D721Med (cell line): Measurements from ENCODE around the gene CLSTN2.

Source experiments
- DNase-seq: peaks from one replicate; pipeline ENCODE4 v3.0.0; 2011; ENCODE audit warnings: low spot score; ENCODE audit not compliant: insufficient read length
- FAIRE-seq: peaks from 2 replicates; lab custom pipeline; 2011; peaks lifted over from hg19 to GRCh38; lab: Jason Lieb, UNC
- TF ChIP-seq, protein P1 (sequence below): IDR thresholded peaks from 2 replicates; pipeline ENCODE4 v1.5.1; 2012; ENCODE audit warnings: mild to moderate bottlenecking, control low read depth; ENCODE audit not compliant: insufficient read depth; ENCODE audit errors: missing control alignments

Gene CLSTN2

DNA sequence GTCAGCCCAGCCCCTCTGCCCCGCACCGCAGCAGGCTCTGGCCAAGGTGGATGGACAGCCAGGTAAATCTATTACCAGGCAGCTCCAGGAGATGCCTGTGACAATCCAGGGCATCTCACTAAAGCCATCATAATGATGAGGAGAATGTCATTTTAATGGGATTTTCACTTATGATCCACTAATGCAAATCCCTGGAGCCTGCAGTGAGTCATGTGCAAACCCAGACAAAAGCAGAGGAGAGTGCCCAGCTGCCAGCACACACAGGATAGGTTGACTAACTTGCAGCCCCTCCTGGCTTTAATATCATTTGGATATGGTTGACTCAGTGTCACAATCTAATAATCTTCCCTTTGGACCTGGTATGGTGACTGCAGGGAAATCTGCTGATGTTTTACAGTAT is 536.0 kb downstream of the CLSTN2 start:
- no peak for FAIRE-seq
- TF ChIP-seq, protein P1, sequence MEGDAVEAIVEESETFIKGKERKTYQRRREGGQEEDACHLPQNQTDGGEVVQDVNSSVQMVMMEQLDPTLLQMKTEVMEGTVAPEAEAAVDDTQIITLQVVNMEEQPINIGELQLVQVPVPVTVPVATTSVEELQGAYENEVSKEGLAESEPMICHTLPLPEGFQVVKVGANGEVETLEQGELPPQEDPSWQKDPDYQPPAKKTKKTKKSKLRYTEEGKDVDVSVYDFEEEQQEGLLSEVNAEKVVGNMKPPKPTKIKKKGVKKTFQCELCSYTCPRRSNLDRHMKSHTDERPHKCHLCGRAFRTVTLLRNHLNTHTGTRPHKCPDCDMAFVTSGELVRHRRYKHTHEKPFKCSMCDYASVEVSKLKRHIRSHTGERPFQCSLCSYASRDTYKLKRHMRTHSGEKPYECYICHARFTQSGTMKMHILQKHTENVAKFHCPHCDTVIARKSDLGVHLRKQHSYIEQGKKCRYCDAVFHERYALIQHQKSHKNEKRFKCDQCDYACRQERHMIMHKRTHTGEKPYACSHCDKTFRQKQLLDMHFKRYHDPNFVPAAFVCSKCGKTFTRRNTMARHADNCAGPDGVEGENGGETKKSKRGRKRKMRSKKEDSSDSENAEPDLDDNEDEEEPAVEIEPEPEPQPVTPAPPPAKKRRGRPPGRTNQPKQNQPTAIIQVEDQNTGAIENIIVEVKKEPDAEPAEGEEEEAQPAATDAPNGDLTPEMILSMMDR, result no peak
- DNase-seq, result no peak

DNA sequence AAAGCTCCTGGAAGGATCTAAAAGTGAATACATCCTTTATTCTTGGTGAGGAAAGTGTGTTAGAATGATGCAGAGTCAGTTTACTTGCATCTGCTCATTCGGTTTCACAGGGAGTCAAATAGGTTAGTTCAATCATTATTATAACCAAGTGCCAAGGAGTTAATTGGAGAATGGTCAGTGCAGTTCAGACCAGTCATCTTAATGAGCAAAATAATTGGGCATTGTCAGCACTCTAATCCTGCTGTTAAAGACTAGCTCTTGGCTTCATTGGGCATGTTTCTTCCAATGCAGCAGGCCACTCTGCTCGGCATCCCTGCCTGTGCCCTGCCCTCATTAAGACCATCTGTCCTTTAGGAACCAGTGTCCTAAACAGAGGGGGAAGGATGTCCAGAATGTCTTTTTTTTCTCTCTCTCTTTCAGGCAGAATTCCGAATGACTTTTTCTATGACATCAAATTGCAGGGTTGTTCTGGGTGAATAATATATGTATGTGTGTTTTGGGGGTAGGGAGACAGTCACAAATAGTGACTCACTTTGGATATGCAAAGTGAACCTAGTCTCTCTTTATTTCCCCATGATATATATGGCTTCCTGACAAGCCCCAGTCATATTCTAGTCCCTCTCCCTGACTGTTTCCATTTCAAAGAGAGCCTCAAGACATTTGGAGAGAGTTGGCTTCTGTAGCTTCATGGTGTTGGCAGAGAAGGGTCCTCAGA is 537.5 kb downstream of the CLSTN2 start:
- FAIRE-seq (no peak), DNase-seq (no peak)
- TF ChIP-seq, protein P1, result no peak

DNA sequence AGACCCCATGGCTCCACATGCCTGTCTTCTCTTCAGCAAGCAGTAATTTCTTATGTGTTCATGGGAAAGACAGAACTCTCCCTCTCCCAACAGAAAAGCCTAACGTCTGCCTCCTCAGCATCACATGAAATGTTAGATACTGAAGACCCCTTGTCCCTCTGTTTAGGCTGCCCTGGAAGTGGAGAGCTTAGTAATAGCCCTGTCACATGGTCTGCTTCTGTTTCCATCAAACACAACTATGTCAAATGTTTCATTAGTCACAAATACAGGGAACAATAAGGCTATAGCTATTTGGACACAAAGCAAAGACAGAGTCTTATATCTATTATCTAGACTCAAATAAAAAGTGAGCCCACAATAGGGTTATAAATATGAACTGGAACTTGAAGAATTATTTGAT is 552.6 kb downstream of the CLSTN2 start:
- no peak for FAIRE-seq
- no peak for DNase-seq
- TF ChIP-seq, protein P1, result no peak

DNA sequence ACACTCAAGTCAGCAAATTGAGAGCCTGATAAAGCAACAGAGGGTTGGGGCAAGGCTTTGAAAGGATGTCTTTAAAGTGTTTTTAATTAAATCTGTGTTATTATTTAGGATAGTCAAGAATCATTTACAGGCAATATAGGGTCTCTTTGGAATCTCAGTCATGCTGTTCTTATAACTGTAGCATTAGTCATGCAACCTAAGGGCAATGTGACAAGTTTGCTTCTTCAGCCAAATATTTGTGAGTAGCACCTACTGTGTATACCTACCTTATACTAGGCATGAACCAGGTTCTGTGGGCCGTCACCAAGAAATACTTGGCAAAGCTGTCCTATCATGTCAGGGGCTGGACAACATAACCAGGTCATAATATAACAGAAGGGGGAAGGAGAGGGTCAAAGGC is 558.3 kb downstream of the CLSTN2 start:
- DNase-seq, result no peak
- no peak for FAIRE-seq
- TF ChIP-seq, protein P1, result no peak

DNA sequence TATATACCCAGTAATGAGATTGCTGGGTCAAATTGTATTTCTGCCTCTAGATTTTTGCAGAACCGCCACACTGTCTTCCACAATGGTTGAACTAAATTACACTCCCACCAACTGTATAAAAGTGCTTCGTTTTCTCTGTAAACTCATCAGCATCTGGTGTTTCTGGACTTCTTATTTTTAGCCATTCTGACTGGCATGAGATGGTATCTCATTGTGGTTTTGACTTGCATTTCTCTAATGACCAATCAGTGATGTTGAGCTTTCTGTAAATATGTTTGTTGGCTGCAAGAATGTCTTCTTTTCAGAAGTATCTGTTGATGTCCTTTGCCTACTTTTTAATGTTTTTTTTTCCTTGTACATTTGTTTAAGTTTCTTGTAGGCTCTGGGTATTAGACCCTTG is 560.0 kb downstream of the CLSTN2 start:
- no peak for FAIRE-seq
- DNase-seq, result no peak
- TF ChIP-seq, protein P1, result no peak

DNA sequence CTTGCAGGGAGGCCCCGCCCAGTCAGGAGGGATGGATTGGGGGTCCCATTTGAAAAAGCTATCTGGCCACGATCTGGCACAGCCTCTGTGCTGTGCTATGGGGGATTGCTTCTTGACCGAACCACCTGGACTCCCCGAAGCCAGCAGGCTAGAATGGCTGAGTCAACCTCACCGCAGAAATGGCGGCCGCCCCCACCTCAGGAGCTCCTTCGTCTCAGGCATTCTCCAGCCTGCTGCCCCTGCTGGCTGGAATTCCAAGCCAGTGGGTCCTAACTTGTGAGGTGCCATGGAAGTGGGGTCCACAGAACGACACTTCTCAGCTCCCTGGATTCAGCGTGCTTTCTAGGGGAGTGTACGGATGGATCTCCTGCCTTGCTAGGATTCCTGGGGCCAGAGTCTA is 562.3 kb downstream of the CLSTN2 start:
- TF ChIP-seq, protein P1, result no peak
- FAIRE-seq (no peak), DNase-seq (no peak)

DNA sequence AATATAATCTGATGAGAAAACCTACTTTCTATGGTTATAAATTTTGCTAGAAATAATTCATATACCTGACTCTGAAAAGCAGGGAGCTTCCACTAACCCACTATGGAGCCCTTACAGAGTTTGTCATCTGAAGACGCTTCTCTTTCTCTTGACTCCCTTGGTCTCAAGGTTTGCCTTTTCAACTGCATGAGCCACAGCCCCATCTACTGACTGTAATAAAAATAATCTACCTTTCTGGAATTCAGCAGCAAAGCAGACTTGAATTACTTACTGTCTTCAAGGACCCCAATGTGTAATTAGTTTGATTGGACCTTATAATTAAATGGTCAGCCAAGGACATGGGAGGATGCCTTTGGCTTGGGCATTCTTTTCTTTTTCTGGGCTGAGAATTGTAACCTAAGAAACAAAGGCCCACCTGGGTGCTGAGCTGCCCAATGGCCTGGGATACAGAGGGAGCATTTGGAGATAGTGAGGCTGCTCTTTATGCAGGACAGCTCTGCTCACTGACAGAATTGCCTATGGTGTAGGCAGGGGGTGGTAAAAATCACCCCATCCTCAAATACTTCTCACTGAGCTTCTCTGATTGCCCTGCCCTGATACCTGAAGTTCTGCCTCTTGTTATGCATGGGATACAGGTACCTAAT is 564.3 kb downstream of the CLSTN2 start:
- DNase-seq, result no peak
- FAIRE-seq, result no peak
- TF ChIP-seq, protein P1, result peak; percentile 63
